Measurements from ENCODE around the gene DOCK11. TPM values are rescaled to one million over a fixed set of nuclear protein-coding genes. Genes with fewer than 3 reads are reported as not detected.
A peak's percentile ranks its signal among the peaks of the same experiment; 100 is the strongest.

The DOCK11 gene
- total RNA-seq, 4 donors from 2014 or later: 30.0 to 50.7 (median 35.7) TPM

- 67 to 89% methylated on average over 3 of the region's 3 CpGs for WGBS, 2 donors
- Histone ChIP-seq H3K4me3 (no peak overlapping the region), H3K9me3 (no peaks in the 10 kb centered on the region), H3K36me3 (peaks cover 0 to 7% (median 0%) of the 10 kb centered on the region in 3 donors), H3K27ac (peak overlapping the region in 2 of 4 donors; percentile 39 to 66), H3K27me3 (no peaks in the 10 kb centered on the region), H3K4me1 (peaks cover 0 to 24% (median 5%) of the 10 kb centered on the region in 4 donors)
- no peak for DNase-seq (ENCODE audit: low spot score in 2 of 2)
- no peak for TF ChIP-seq EP300 (IDR thresholded peaks at IDR 0.05)
- TF ChIP-seq, protein P1, sequence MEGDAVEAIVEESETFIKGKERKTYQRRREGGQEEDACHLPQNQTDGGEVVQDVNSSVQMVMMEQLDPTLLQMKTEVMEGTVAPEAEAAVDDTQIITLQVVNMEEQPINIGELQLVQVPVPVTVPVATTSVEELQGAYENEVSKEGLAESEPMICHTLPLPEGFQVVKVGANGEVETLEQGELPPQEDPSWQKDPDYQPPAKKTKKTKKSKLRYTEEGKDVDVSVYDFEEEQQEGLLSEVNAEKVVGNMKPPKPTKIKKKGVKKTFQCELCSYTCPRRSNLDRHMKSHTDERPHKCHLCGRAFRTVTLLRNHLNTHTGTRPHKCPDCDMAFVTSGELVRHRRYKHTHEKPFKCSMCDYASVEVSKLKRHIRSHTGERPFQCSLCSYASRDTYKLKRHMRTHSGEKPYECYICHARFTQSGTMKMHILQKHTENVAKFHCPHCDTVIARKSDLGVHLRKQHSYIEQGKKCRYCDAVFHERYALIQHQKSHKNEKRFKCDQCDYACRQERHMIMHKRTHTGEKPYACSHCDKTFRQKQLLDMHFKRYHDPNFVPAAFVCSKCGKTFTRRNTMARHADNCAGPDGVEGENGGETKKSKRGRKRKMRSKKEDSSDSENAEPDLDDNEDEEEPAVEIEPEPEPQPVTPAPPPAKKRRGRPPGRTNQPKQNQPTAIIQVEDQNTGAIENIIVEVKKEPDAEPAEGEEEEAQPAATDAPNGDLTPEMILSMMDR (IDR thresholded peaks at IDR 0.05): no peak
- TF ChIP-seq POLR2A (IDR thresholded peaks at IDR 0.05): no peak
Measured at GRCh38 chrX:118519411-118520215, 24.0 kb downstream of the DOCK11 start.

DNA sequence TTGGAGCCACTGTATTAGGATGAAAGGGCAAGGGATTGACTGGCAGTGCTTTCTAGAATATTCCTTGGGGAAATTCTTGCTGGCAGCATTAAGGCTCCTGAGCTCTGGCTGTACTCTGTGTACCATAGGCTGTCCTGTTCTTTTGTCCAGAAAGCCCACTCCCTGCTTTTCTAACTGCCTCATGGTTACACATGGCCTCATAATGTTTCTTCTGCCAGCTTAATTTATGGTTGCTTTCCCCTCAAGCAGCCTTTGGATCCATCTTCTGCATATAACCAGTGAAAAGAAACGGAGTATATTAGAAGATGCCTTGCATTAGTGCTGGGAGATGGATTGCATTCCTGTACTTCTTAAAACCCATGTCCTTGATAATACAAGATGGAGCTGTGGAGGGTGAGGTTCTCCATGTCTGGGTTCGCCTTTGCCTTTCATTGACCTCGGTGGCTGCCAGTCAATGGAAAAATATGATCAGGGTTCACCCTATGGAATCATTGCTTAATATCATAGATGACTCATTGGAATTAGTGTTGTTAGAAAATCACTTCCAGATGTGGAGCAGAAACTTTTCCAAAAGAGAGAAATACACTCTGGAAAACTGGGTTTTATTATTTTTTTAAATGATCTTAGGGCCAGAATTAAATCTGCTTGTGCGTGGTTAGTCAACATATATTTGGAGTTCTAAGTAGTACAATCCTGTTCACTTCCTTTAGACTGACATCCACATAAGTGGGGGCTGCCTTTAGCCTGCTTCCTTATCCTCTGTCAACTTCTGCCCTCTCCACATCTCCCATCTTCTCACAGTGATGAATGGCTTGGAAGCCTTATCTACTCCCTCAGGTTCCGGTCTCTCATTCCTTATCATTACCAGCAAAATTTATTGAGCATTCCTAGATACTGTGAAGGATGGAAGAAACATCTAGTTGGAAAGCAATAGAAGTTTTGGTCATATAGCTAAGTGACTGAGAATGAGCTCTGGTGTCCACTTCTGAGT lies 24.9 kb downstream of the DOCK11 start:
- no peaks in the 10 kb centered on the region for H3K27me3 ChIP-seq
- H3K4me1 ChIP-seq: peaks cover 0 to 24% (median 5%) of the 10 kb centered on the region in 4 donors
- H3K9me3 ChIP-seq: no peaks in the 10 kb centered on the region
- TF ChIP-seq, protein P1 (IDR thresholded peaks at IDR 0.05): no peak
- peak in 1 of 2 donors; percentile 46 for TF ChIP-seq EP300 (IDR thresholded peaks at IDR 0.05)
- H3K27ac ChIP-seq: peak overlapping the region in 2 of 4 donors; percentile 39 to 66
- DNase-seq (ENCODE audit: low spot score in 2 of 2): no peak
- WGBS, 2 donors: 70 to 79% methylated on average over 5 of the region's 5 CpGs
- no peak overlapping the region for H3K4me3 ChIP-seq
- no peaks in the 10 kb centered on the region for H3K36me3 ChIP-seq

GRCh38 chrX:118521435-118521834 lies 25.8 kb downstream of the DOCK11 start:
- peak overlapping the region in 1 of 4 donors; percentile 66 for H3K27ac ChIP-seq
- H3K36me3 ChIP-seq: no peaks in the 10 kb centered on the region
- TF ChIP-seq POLR2A (IDR thresholded peaks at IDR 0.05) (no peak), EP300 (IDR thresholded peaks at IDR 0.05) (no peak)
- TF ChIP-seq, protein P1 (IDR thresholded peaks at IDR 0.05): no peak
- H3K27me3 ChIP-seq: no peaks in the 10 kb centered on the region
- DNase-seq (ENCODE audit: low spot score in 2 of 2): no peak
- WGBS, 2 donors: 71 to 75% methylated on average over 3 of the region's 3 CpGs
- no peaks in the 10 kb centered on the region for H3K9me3 ChIP-seq
- H3K4me1 ChIP-seq: peaks cover 0 to 31% (median 5%) of the 10 kb centered on the region in 4 donors
- no peak overlapping the region for H3K4me3 ChIP-seq

DNA sequence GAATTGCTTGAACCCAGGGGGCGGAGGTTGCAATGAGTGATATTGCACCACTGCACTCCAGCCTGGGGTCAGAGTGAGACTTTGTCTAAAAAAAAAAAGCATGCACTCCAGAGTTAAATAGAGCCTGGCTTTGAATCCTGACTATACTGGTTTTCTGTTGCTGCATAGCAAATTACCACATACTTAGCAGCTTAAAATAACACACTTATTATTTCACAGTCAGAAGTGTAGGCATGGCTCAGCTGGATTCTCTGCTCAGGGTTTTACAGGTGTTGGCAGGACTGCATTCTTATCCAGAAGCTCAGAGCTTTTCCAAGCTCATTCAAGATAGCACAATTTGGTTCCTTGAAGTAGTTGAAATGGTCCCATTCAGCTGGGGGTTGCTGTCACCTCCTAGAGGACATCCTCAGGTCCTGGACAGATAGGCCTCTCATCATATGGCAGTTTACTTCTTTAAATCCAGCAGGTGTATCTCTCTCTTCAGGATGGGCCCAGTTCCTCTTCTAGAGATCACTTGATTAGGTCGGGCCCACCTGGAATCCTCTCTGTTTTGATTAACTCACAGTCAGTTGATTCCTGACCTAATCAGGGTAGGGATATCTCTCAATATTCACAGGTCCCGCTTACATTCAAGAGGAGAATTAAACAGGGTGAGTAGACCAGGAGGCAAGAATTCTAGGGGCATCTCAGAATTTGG lies 26.8 kb downstream of the DOCK11 start:
- Histone ChIP-seq H3K4me1 (peaks cover 0 to 31% (median 5%) of the 10 kb centered on the region in 4 donors), H3K27ac (no peak overlapping the region), H3K9me3 (no peaks in the 10 kb centered on the region), H3K36me3 (no peaks in the 10 kb centered on the region), H3K4me3 (no peak overlapping the region), H3K27me3 (no peaks in the 10 kb centered on the region)
- DNase-seq (ENCODE audit: low spot score in 2 of 2): no peak
- WGBS, 2 donors: 87 to 100% methylated on average over 2 to 3 of the region's 3 CpGs
- no peak for TF ChIP-seq POLR2A (IDR thresholded peaks at IDR 0.05)
- TF ChIP-seq EP300 (IDR thresholded peaks at IDR 0.05): no peak
- TF ChIP-seq, protein P1 (IDR thresholded peaks at IDR 0.05): no peak
